Transverse colon (tissue), 4 donors: ENCODE measurements around the gene DDX27. TPM values are rescaled to one million over a fixed set of nuclear protein-coding genes. Genes with fewer than 3 reads are reported as not detected.

Source experiments
- DNase-seq: peaks from one replicate; pipeline ENCODE4 v3.0.0-alpha.2; 2019
- H3K27ac ChIP-seq, 4 donors: fragments of 200-600 bp; sonication (generic); 2 replicates each; pipeline ENCODE4 v1.5.1; 2016 to 2018; ENCODE audit warnings: inconsistent platforms in 4 of 4
- H3K27me3 ChIP-seq: fragments of 200-600 bp; sonication (generic); 2 replicates; pipeline ENCODE4 v1.5.1; 2017; ENCODE audit warnings: inconsistent platforms
- H3K36me3 ChIP-seq, 4 donors: fragments of 200-600 bp; sonication (generic); 2 replicates each; pipeline ENCODE4 v1.5.1; 2017 to 2019; ENCODE audit warnings: inconsistent platforms in 4 of 4
- H3K4me1 ChIP-seq, 4 donors: fragments of 200-600 bp; sonication (generic); 2 replicates each; pipeline ENCODE4 v1.5.1; 2017 to 2020; ENCODE audit warnings: inconsistent platforms in 4 of 4
- H3K4me3 ChIP-seq, 4 donors: fragments of 200-600 bp; sonication (generic); 1 replicate in 1 of 4; 2 replicates in 3 of 4; pipeline versions ENCODE4 v1.5.1 to v1.6.1; 2017 to 2019; ENCODE audit warnings: inconsistent platforms in 4 of 4
- H3K9me3 ChIP-seq, 2 donors: fragments of 200-600 bp; sonication (generic); 2 replicates each; pipeline ENCODE4 v1.5.1; 2017 to 2019; ENCODE audit warnings: inconsistent platforms in 2 of 2
- CTCF ChIP-seq, 5 experiments: fragments of 200-600 bp in 3 of 5; fragments of 450-650 bp in 2 of 5; sonication (generic) in 3 of 5; IDR thresholded peaks; 1 replicate in 2 of 5; 2 replicates in 3 of 5; pipeline ENCODE4 v1.5.1; 2016 to 2017; ENCODE audit warnings: antibody characterized with exemption in 5 of 5, inconsistent platforms in 3 of 5, mild to moderate bottlenecking in 2 of 5, moderate library complexity in 1 of 5
- EP300 ChIP-seq: sonication (generic); formaldehyde crosslinking; IDR thresholded peaks from one replicate; pipeline ENCODE4 v1.6.1; 2017; ENCODE audit warnings: antibody characterized with exemption, low read depth
- POLR2A ChIP-seq: fragments of 450-650 bp; IDR thresholded peaks from one replicate; pipeline ENCODE4 v1.6.1; 2016; ENCODE audit warnings: antibody characterized with exemption, mild to moderate bottlenecking, moderate library complexity
- POLR2AphosphoS5 ChIP-seq, 3 donors: sonication (generic); formaldehyde crosslinking; IDR thresholded peaks; one replicate each; pipeline ENCODE4 v1.6.1; 2016; ENCODE audit warnings: antibody characterized with exemption in 3 of 3
- WGBS, 2 donors: methylation state at CpG; one replicate each; pipeline ENCODE4 v1.1.5; 2018; ENCODE audit warnings: low coverage in 1 of 2; 5-methylcytosine and 5-hydroxymethylcytosine counted together
- in situ Hi-C, 4 donors: fragments of 200-750 bp; cut with MboI; loops; one replicate each; pipeline versions ENCODE4 v1.15.0 to v1.15.1; 2017; ENCODE audit warnings: low sequenced_read_pairs in 3 of 4, low pct_ligation_motif_present in 1 of 4, low pct_unique_long_range_greater_than_20kb in 1 of 4
- intact Hi-C: fragments of 100-400 bp; cut with DNase I; formaldehyde crosslinking; loops from one replicate; pipeline ENCODE4 v1.15.1; 2023; ENCODE audit warnings: low total_unique reads
- total RNA-seq, 4 donors: library from RNA; depleted of rRNA; stranded (reverse); fragments of >200 nt; gene quantifications; one replicate each; pipeline ENCODE4 v1.1.0, GENCODE V29; 2016

Gene DDX27
- total RNA-seq, 4 donors from 2014 or later: 13.1 to 37.0 (median 24.8) TPM

GRCh38 chr20:49219924-49220831 lies 962 bp downstream of the DDX27 start:
- no peak for DNase-seq
- Histone ChIP-seq H3K36me3 (peaks cover 0 to 40% (median 18%) of the 10 kb centered on the region in 4 donors), H3K27ac (peak overlapping the region; percentile 87 to 96 (median 93)), H3K4me3 (peak overlapping the region; percentile 62 to 92 (median 83)), H3K4me1 (peaks cover 8 to 25% (median 19%) of the 10 kb centered on the region in 4 donors), H3K27me3 (no peaks in the 10 kb centered on the region), H3K9me3 (no peaks in the 10 kb centered on the region)
- TF ChIP-seq POLR2AphosphoS5 (IDR thresholded peaks at IDR 0.05): no peak
- no peak for TF ChIP-seq POLR2A
- TF ChIP-seq CTCF (IDR thresholded peaks at IDR 0.05): no peak
- TF ChIP-seq EP300: no peak
- WGBS, 2 donors: 68 to 70% methylated on average over 6 to 27 of the region's 28 CpGs
- in situ Hi-C loops: loop anchor here (5.0 to 10.0 kb wide), 2 partner anchors 85 to 88 kb away; no protein-coding TSS in a partner anchor
- intact Hi-C loops: no loop called here

GRCh38 chr20:49225896-49226295 lies 6.7 kb downstream of the DDX27 start:
- no peak for DNase-seq

GRCh38 chr20:49228676-49229075 lies 9.5 kb downstream of the DDX27 start:
- 94 to 100% methylated on average over 3 to 9 of the region's 9 CpGs for WGBS, 2 donors
- H3K36me3 ChIP-seq: peaks cover 0 to 78% (median 37%) of the 10 kb centered on the region in 4 donors

More at GRCh38 chr20:49225896-49226295, 6.7 kb downstream of the DDX27 start:
- Histone ChIP-seq H3K27ac (no peak overlapping the region), H3K27me3 (no peaks in the 10 kb centered on the region), H3K36me3 (peaks cover 0 to 84% (median 37%) of the 10 kb centered on the region in 4 donors), H3K9me3 (no peaks in the 10 kb centered on the region), H3K4me3 (no peak overlapping the region), H3K4me1 (peaks cover 0 to under 1% (median 0%) of the 10 kb centered on the region in 4 donors)
- TF ChIP-seq CTCF (IDR thresholded peaks at IDR 0.05): no peak
- no peak for TF ChIP-seq EP300
- no peak for TF ChIP-seq POLR2A
- intact Hi-C loops (no loop called here), in situ Hi-C loops (no loop called here)
- WGBS, 2 donors: 85 to 93% methylated on average over 5 to 7 of the region's 7 CpGs

More at GRCh38 chr20:49228676-49229075, 9.5 kb downstream of the DDX27 start:
- Histone ChIP-seq H3K27ac (no peak overlapping the region), H3K4me3 (no peak overlapping the region), H3K9me3 (no peaks in the 10 kb centered on the region), H3K4me1 (no peaks in the 10 kb centered on the region), H3K27me3 (no peaks in the 10 kb centered on the region)
- DNase-seq: no peak
- intact Hi-C loops: no loop called here
- TF ChIP-seq CTCF (IDR thresholded peaks at IDR 0.05): no peak
- TF ChIP-seq POLR2AphosphoS5 (IDR thresholded peaks at IDR 0.05): no peak
- TF ChIP-seq POLR2A: no peak
- no peak for TF ChIP-seq EP300
- in situ Hi-C loops: no loop called here
